ENCODE measurements around the gene RBP4.

- no peak for TF ChIP-seq MAX (IDR thresholded peaks at IDR 0.05)
- TF ChIP-seq, protein P1, sequence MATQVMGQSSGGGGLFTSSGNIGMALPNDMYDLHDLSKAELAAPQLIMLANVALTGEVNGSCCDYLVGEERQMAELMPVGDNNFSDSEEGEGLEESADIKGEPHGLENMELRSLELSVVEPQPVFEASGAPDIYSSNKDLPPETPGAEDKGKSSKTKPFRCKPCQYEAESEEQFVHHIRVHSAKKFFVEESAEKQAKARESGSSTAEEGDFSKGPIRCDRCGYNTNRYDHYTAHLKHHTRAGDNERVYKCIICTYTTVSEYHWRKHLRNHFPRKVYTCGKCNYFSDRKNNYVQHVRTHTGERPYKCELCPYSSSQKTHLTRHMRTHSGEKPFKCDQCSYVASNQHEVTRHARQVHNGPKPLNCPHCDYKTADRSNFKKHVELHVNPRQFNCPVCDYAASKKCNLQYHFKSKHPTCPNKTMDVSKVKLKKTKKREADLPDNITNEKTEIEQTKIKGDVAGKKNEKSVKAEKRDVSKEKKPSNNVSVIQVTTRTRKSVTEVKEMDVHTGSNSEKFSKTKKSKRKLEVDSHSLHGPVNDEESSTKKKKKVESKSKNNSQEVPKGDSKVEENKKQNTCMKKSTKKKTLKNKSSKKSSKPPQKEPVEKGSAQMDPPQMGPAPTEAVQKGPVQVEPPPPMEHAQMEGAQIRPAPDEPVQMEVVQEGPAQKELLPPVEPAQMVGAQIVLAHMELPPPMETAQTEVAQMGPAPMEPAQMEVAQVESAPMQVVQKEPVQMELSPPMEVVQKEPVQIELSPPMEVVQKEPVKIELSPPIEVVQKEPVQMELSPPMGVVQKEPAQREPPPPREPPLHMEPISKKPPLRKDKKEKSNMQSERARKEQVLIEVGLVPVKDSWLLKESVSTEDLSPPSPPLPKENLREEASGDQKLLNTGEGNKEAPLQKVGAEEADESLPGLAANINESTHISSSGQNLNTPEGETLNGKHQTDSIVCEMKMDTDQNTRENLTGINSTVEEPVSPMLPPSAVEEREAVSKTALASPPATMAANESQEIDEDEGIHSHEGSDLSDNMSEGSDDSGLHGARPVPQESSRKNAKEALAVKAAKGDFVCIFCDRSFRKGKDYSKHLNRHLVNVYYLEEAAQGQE (IDR thresholded peaks at IDR 0.05; ENCODE audit: low read depth): no peak
- no peak for TF ChIP-seq CREB1 (IDR thresholded peaks at IDR 0.05; ENCODE audit: low read depth)
- no peak for TF ChIP-seq EP300 (IDR thresholded peaks at IDR 0.05; ENCODE audit: borderline replicate concordance)
- no peak for TF ChIP-seq TAF1 (IDR thresholded peaks at IDR 0.05; ENCODE audit: low read depth)
- no peak for TF ChIP-seq FOXM1 (IDR thresholded peaks at IDR 0.05; ENCODE audit: borderline replicate concordance, low read depth)
- no peak for TF ChIP-seq YY1 (IDR thresholded peaks at IDR 0.05; ENCODE audit: low read depth)
- TF ChIP-seq RAD21 (IDR thresholded peaks at IDR 0.05; ENCODE audit: low read depth): no peak
- TF ChIP-seq CEBPB (IDR thresholded peaks at IDR 0.05): no peak
- TF ChIP-seq NFIC (IDR thresholded peaks at IDR 0.05): no peak
These were observed 2.0 kb upstream of the RBP4 start for GRCh38 chr10:93603023-93603422.

Measured in Ishikawa (cell line).